Peyer's patch (tissue), 4 donors: ENCODE data around the gene PBX1.

Source experiments
- POLR2A ChIP-seq, 2 donors: fragments of 450-650 bp; IDR thresholded peaks; one replicate each; pipeline ENCODE4 v1.5.1; 2017; ENCODE audit warnings: antibody characterized with exemption in 2 of 2, mild to moderate bottlenecking in 2 of 2, moderate library complexity in 2 of 2
- TF ChIP-seq, protein P1 (sequence below), 6 experiments: fragments of 450-650 bp in 4 of 6; fragments of 200-600 bp in 2 of 6; sonication (generic) in 1 of 6; IDR thresholded peaks; one replicate each; pipeline ENCODE4 v1.5.1; 2017 to 2019; ENCODE audit warnings: antibody characterized with exemption in 6 of 6, mild to moderate bottlenecking in 3 of 6, moderate library complexity in 1 of 6

DNA sequence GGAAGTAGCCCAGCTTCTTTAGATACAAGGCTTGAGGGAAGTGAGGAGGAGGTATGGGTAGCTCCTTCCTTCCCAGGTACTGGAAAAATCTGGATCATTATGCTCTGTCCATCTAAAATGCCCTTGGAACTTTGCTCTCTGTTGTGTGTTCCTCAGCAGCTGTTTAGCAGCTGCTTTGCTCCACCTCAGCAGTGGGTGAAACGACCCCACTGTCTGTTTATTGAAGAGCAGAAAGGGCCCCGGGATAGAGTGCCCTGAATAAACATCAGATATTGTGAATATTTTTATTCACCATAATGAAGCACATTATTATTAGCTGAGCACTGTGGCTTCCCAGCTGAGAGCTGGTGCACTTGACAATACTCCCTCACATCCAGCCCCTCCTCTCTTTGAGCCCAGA, 237.9 kb downstream of the PBX1 start:
- TF ChIP-seq, protein P1, sequence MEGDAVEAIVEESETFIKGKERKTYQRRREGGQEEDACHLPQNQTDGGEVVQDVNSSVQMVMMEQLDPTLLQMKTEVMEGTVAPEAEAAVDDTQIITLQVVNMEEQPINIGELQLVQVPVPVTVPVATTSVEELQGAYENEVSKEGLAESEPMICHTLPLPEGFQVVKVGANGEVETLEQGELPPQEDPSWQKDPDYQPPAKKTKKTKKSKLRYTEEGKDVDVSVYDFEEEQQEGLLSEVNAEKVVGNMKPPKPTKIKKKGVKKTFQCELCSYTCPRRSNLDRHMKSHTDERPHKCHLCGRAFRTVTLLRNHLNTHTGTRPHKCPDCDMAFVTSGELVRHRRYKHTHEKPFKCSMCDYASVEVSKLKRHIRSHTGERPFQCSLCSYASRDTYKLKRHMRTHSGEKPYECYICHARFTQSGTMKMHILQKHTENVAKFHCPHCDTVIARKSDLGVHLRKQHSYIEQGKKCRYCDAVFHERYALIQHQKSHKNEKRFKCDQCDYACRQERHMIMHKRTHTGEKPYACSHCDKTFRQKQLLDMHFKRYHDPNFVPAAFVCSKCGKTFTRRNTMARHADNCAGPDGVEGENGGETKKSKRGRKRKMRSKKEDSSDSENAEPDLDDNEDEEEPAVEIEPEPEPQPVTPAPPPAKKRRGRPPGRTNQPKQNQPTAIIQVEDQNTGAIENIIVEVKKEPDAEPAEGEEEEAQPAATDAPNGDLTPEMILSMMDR (IDR thresholded peaks at IDR 0.05), result no peak
- no peak for TF ChIP-seq POLR2A (IDR thresholded peaks at IDR 0.05)
